GM08714 (cell line): ENCODE measurements around the gene TMEM19.

Source experiments
- H3K4me3 ChIP-seq: fragments of 200-500 bp; sonication (Bioruptor generic); 2 replicates; pipeline ENCODE4 v1.5.1; 2014; ENCODE audit warnings: mild to moderate bottlenecking, low read length, inconsistent platforms
- ZNF274 ChIP-seq: IDR thresholded peaks from 2 replicates; pipeline ENCODE4 v1.6.1; 2012; ENCODE audit warnings: mild to moderate bottlenecking, low read depth, low read length

Gene TMEM19

GRCh38 chr12:71748081-71748850 is 62.4 kb downstream of the TMEM19 start:
- no peak for TF ChIP-seq ZNF274
- H3K4me3 ChIP-seq = no peak overlapping the region

GRCh38 chr12:71749666-71750065 is 63.8 kb downstream of the TMEM19 start:
- no peak overlapping the region for H3K4me3 ChIP-seq
- TF ChIP-seq ZNF274 = no peak

- no peak overlapping the region for H3K4me3 ChIP-seq
- TF ChIP-seq ZNF274 = no peak
These were observed 67.0 kb downstream of the TMEM19 start for GRCh38 chr12:71752891-71753290.
